GM12874 (cell line): ENCODE measurements around the gene ZC3H7B.

ENCODE experiments used
- CTCF ChIP-seq: IDR thresholded peaks from 2 replicates; pipeline ENCODE4 v1.5.1; 2011; ENCODE audit warnings: low read depth, mild to moderate bottlenecking, control low read depth, low read length, moderate library complexity; ENCODE audit not compliant: insufficient read depth

Gene ZC3H7B

GRCh38 chr22:41334951-41335635, 33.8 kb downstream of the ZC3H7B start:
- no peak for TF ChIP-seq CTCF

GRCh38 chr22:41338614-41339212, 37.4 kb downstream of the ZC3H7B start:
- TF ChIP-seq CTCF: no peak

DNA sequence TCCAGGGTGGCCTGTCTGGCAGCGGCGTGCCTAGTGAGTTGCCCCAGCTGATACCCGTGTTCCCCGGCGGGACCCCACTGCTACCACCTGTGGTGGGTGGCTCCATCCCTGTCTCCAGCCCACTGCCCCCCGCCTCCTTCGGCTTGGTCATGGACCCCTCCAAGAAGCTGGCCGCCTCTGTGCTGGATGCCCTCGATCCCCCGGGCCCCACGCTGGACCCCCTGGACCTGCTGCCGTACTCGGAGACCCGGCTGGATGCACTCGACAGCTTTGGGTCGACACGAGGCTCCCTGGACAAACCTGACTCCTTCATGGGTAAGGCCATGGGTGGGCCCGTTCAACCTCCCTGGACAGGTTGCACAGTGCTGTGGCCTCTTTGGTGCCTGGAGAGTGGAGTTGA, 38.5 kb downstream of the ZC3H7B start:
- TF ChIP-seq CTCF: no peak

DNA sequence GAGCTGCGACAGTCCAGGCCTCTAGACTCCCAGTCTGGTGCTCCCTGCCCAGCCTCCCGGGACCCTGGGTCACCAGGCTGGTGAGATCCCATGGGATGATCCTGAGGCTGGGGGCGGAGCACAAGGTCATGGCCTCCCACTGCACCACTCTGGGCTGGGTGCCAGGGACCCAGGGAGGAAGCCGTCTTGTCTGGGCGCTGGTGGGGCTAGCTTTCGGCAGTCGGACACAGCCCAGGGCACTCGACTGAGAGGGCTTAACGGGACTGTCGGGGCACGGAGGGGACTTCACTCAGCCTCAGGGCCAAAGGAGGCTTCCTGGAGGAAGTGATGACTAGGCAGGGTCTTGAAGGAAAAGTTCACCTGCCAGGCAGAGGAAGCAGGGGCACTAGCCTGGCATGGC, 39.0 kb downstream of the ZC3H7B start:
- no peak for TF ChIP-seq CTCF

- TF ChIP-seq CTCF: no peak
Measured at GRCh38 chr22:41341012-41341411, 39.7 kb downstream of the ZC3H7B start.

DNA sequence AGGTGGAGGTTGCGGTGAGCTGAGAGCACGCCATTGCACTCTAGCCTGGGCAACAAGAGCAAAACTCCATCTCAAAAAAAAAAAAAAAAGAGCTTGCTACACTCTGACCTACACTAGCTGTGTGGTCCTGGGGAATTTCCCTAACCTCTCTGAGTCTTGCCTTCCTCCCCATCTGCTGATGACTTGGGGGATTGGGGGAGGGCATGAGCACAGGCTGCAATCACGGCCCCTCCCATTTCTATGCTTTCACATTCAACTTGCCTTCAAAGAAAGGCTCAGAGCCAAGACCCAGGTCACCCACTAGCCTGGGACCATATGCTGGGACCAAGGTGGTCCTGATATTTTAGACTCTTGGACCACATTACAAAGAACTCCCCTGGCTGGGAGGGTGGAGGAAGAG, 40.7 kb downstream of the ZC3H7B start:
- no peak for TF ChIP-seq CTCF

DNA sequence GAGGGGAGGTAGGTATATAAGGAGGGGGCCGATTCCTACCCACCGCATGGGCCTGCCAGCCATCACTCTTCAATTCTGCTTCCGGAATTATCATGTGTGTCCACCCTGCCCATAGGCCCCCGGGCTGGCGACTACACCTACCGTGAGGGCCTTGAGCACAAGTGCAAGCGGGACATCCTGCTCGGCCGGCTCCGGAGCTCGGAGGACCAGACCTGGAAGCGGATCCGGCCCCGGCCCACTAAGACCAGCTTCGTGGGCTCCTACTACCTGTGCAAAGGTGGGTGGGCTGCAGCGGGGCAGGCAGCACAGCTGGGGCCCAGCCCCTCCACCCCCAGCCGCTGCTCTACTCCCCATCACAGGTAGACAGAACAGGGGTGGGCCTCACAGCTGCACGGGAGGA, 42.0 kb downstream of the ZC3H7B start:
- TF ChIP-seq CTCF: no peak
